Rectal smooth muscle tissue (tissue), 1 donor: ENCODE data around the gene APOC1.
A peak's percentile ranks its signal among the peaks of the same experiment; 100 is the strongest.

Experiments
- H3K27ac ChIP-seq: one replicate; pipeline ENCODE4 v1.7.0; 2013; ENCODE audit warnings: low read depth, low read length, inconsistent platforms
- H3K27me3 ChIP-seq: one replicate; pipeline ENCODE4 v1.7.0; 2013; ENCODE audit warnings: low read length; ENCODE audit not compliant: control insufficient read depth, insufficient read depth
- H3K36me3 ChIP-seq: one replicate; pipeline ENCODE4 v1.7.0; 2013; ENCODE audit warnings: low read length; ENCODE audit not compliant: control insufficient read depth, insufficient read depth
- H3K4me1 ChIP-seq: one replicate; pipeline ENCODE4 v1.7.0; 2013; ENCODE audit warnings: low read length; ENCODE audit not compliant: control insufficient read depth, insufficient read depth
- H3K4me3 ChIP-seq: one replicate; pipeline ENCODE4 v1.7.0; 2013; ENCODE audit warnings: low read length
- H3K9ac ChIP-seq: one replicate; pipeline ENCODE4 v1.7.0; 2013; ENCODE audit warnings: low read length

The APOC1 gene

DNA sequence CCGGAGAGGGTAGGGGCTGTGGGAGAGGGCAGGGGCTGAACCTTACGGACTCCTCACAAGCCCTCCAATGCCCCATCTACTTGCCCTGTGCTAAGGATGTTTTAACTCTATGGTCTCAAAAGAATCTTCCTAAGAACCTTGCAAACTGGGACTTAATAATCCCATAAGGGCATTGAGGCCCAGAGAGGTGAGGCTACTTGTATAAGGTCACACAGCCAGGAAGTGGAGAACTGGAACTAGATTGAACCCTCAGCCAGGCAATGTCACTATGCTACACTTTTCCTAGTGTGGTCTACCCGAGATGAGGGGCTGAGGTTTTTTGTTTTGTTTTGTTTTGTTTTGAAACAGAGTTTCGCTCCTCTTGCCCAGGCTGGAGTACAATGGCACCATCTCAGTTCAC lies 17.1 kb downstream of the APOC1 start:
- Histone ChIP-seq H3K9ac (no peak overlapping the region), H3K4me3 (no peak overlapping the region), H3K36me3 (no peaks in the 10 kb centered on the region), H3K27ac (no peak overlapping the region), H3K27me3 (no peaks in the 10 kb centered on the region), H3K4me1 (no peaks in the 10 kb centered on the region)

DNA sequence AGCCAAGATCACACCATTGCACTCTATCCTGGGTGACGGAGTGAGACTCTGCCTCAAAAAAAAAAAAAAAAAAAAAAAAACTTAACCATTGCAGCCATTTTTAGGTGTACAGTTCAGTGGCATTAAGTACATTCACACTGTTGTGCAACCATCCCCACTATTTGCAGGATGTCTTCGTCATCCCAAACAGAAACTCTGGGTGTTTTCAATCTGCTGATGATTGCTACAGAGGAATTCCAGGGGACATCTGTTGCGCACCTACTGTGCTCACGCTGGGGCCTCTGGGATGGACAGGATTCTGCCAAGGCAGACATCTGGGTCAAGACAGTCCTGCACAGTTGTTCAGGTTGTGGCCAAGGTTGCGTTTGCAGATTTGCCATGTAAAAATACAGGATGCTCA lies 25.3 kb downstream of the APOC1 start:
- no peak overlapping the region for H3K9ac ChIP-seq
- no peak overlapping the region for H3K4me3 ChIP-seq
- no peak overlapping the region for H3K27ac ChIP-seq
- H3K27me3 ChIP-seq, result no peaks in the 10 kb centered on the region
- no peaks in the 10 kb centered on the region for H3K4me1 ChIP-seq
- no peaks in the 10 kb centered on the region for H3K36me3 ChIP-seq

- H3K4me3 ChIP-seq, result no peak within 1 kb of the TSS
- H3K36me3 ChIP-seq, result no peaks in the 10 kb centered on the region
- H3K4me1 ChIP-seq, result no peaks in the 10 kb centered on the region
- H3K9ac ChIP-seq, result no peak within 1 kb of the TSS
- no peaks in the 10 kb centered on the region for H3K27me3 ChIP-seq
- H3K27ac ChIP-seq, result no peak within 1 kb of the TSS
These were observed 27.7 kb downstream of the APOC1 start, which contains the start of gene APOC4 for GRCh38 chr19:44942067-44942571. APOC4 (plus strand) TSS chr19:44942237; CDS start chr19:44942278, 41 bp downstream.

DNA sequence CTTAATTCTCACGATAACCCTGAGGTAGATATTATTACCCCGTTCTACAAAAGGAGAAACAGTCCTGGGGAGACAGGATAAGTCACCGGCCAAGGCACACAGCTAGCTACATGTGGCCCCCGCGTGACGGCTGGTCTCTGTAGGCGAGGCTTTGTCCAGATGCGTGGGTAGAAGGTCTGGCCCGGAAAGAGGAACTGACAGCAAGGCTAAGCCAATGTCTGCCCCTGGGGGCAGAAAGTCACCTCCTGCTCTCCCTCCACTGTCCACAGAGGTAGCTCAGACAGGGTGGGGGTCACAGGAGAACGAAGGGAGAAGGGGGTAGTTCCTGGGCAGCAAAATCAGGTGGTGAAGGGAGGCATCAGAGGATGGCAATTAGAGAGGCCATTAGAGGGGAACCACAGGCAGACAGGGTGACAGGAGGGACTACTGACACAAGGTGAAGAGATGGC lies 29.4 kb downstream of the APOC1 start:
- H3K9ac ChIP-seq, result no peak overlapping the region
- no peak overlapping the region for H3K27ac ChIP-seq

DNA sequence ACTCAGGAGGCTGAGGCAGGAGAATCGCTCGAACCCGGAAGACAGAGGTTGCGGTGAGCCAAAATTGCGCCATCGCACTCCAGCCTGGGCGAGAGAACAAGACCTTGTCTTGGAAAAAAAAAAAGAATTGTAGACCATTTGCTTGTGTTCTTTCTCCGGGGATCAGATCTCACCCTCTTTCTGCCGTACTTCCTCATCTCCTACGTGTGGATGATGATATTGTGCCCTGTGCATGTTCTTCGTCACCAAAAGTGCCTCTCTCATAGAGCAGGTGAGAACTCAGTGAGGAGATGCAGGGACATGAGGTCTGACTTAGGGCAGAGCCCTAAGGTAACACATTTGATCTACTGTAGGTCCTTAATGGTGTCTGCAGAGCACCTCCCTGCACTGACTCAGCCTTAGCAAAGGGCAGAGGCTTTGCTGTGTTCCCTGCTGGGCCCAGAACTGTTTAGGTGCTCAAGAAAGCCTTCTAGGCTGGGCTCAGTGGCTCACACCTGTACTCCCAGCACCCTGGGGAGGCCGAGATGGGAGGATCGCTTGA lies 32.7 kb downstream of the APOC1 start:
- H3K4me1 ChIP-seq, result no peaks in the 10 kb centered on the region
- H3K4me3 ChIP-seq, result no peak overlapping the region
- no peak overlapping the region for H3K9ac ChIP-seq

More for the DNA sequence above, 29.4 kb downstream of the APOC1 start:
- H3K4me1 ChIP-seq, result no peaks in the 10 kb centered on the region
- no peaks in the 10 kb centered on the region for H3K27me3 ChIP-seq
- no peak overlapping the region for H3K4me3 ChIP-seq
- H3K36me3 ChIP-seq, result no peaks in the 10 kb centered on the region

DNA sequence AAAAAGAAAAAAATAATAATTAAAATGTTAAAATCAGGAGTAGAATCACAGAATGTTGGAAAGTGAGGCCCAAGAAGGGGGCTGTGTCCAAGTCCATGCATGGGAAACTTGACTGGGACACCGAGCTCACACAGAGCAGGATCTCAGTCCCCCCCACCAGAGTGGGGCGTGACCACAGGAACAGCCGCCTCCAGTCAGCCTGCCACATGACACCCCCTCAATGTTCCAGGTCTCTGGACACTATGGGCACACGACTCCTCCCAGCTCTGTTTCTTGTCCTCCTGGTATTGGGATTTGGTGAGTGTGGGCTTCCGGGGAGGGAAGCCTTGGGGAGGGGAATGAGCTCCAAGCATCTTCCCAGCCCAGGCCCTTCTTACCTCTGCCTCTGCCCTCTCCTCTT lies 33.8 kb downstream of the APOC1 start:
- no peak overlapping the region for H3K9ac ChIP-seq
- H3K4me3 ChIP-seq, result no peak overlapping the region
- no peak overlapping the region for H3K27ac ChIP-seq
- H3K27me3 ChIP-seq, result no peaks in the 10 kb centered on the region
- H3K4me1 ChIP-seq, result no peaks in the 10 kb centered on the region
- H3K36me3 ChIP-seq, result peaks cover 5% of the 10 kb centered on the region

More for the DNA sequence above, 32.7 kb downstream of the APOC1 start:
- H3K27me3 ChIP-seq, result no peaks in the 10 kb centered on the region
- peaks cover 5% of the 10 kb centered on the region for H3K36me3 ChIP-seq
- H3K27ac ChIP-seq, result no peak overlapping the region

DNA sequence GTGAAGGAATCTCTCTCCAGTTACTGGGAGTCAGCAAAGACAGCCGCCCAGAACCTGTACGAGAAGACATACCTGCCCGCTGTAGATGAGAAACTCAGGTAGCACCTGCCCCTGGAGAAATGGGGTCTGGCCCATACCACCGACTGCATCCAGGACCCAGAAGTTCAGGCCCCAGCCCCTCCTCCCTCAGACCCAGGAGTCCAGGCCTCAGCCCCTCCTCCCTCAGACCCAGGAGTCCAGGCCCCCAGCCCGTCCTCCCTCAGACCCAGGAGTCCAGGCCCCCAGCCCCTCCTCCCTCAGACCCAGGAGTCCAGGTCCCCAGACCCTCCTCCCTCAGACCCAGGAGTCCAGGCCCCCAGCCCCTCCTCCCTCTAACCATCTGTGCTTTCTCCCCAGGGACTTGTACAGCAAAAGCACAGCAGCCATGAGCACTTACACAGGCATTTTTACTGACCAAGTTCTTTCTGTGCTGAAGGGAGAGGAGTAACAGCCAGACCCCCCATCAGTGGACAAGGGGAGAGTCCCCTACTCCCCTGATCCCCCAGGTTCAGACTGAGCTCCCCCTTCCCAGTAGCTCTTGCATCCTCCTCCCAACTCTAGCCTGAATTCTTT lies 34.5 kb downstream of the APOC1 start:
- H3K9ac ChIP-seq, result no peak overlapping the region

GRCh38 chr19:44949550-44949949 lies 35.1 kb downstream of the APOC1 start:
- Histone ChIP-seq H3K4me1 (peaks cover 3% of the 10 kb centered on the region), H3K4me3 (no peak overlapping the region), H3K27me3 (no peaks in the 10 kb centered on the region), H3K9ac (no peak overlapping the region), H3K36me3 (peaks cover 5% of the 10 kb centered on the region), H3K27ac (no peak overlapping the region)

More for the DNA sequence above, 34.5 kb downstream of the APOC1 start:
- Histone ChIP-seq H3K4me1 (no peaks in the 10 kb centered on the region), H3K36me3 (peaks cover 5% of the 10 kb centered on the region), H3K4me3 (no peak overlapping the region), H3K27me3 (no peaks in the 10 kb centered on the region), H3K27ac (no peak overlapping the region)

GRCh38 chr19:44951179-44952159 lies 37.1 kb downstream of the APOC1 start:
- no peak overlapping the region for H3K4me3 ChIP-seq
- H3K4me1 ChIP-seq, result peaks cover 8% of the 10 kb centered on the region
- no peak overlapping the region for H3K9ac ChIP-seq
- H3K27me3 ChIP-seq, result no peaks in the 10 kb centered on the region
- no peak overlapping the region for H3K27ac ChIP-seq
- H3K36me3 ChIP-seq, result peaks cover 5% of the 10 kb centered on the region

- Histone ChIP-seq H3K27me3 (no peaks in the 10 kb centered on the region), H3K4me1 (peaks cover 8% of the 10 kb centered on the region), H3K36me3 (peaks cover 5% of the 10 kb centered on the region), H3K27ac (peak overlapping the region; percentile 96), H3K9ac (peak overlapping the region; percentile 97), H3K4me3 (peak overlapping the region; percentile 99)
These were observed 39.9 kb downstream of the APOC1 start for GRCh38 chr19:44954278-44954648.

DNA sequence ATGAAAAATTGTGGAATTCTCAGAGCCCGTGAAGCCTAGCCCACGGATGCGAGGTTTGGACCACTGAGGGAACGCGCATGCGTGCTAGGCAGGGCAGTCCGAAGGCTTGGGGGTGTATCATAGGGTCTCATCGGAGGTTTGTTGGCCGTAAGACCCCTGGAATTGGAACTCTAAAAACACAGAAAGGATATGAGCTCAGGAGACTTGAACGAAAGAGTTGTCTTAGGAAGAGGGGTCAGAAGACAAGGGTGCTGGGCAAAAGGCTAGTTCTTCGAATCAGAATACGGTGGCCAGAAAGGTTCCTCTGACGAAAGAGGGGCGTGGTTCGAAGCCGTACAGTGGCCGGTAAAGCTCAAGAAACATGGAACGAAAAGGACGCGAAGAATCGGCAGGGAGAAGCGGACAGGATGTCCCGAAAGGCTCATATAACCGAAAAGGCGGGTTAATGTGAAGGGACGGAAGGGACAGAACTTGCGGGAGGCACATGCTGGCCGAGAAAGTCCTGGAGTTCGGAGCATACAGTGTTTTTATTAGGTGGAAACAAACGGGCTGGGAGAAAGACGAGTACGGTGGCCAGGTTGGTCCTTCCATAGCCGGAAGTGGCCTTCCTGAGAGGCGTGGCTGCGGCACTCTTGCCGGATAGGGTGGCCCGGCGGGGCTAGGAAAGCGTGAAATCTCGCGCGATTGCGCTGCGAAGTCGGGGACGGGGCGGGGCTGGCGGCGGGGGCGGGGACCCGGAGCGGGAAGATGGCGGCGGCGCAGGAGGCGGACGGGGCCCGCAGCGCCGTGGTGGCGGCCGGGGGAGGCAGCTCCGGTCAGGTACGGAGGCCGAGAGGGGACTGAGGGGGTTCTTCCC lies 40.5 kb downstream of the APOC1 start, which contains the start of gene CLPTM1:
TSS of gene CLPTM1 (plus strand) at position 732 of the 856 bp plus-strand sequence. CDS start at position 748, 16 bp downstream.
- Histone ChIP-seq H3K36me3 (peaks cover 2% of the 10 kb centered on the region), H3K4me1 (peaks cover 8% of the 10 kb centered on the region), H3K9ac (peak within 1 kb of the TSS; percentile 97), H3K27me3 (no peaks in the 10 kb centered on the region), H3K4me3 (peak within 1 kb of the TSS; percentile 99), H3K27ac (peak within 1 kb of the TSS; percentile 96)
